Erythroblast (primary cell): ENCODE measurements around the gene ZCWPW1.

Experiments used
- GATA1 ChIP-seq: IDR thresholded peaks from 2 replicates; pipeline ENCODE4 v1.6.1; 2011; ENCODE audit warnings: low read depth, mild to moderate bottlenecking, control low read depth, low read length, moderate library complexity
- POLR2A ChIP-seq: IDR thresholded peaks from 2 replicates; pipeline ENCODE4 v1.6.1; 2011; ENCODE audit warnings: mild to moderate bottlenecking, low read length

DNA sequence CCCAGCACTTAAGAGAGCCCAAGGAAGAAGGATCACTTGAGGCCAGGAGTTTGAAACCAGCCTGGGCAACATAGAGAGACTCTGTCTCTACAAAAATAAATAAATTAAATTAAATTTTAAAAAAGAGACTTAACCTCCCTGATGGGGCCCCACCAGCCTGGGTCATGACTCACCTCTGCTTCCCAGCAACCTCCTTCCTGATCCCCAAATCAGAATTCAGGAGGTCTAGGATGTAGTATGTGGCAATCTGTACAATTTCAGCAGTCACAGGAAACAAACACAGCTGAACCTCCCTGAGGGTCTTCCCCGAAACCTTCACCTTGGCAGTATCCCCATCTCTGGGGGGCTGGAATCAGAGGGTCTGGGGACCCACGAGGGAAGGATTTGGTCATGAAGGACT lies 17.5 kb upstream of the ZCWPW1 start:
- TF ChIP-seq POLR2A = no peak
- no peak for TF ChIP-seq GATA1
